OCI-LY3 (cell line): ENCODE measurements around the gene FRMD4A.

Experiments used
- EZH2phosphoT487 ChIP-seq: fragments of 200-600 bp; shearing (Covaris generic); IDR thresholded peaks from 2 replicates; pipeline ENCODE4 v1.6.1; 2018; ENCODE audit warnings: antibody characterized with exemption, mixed run types, low read depth
- TF ChIP-seq, protein P1 (sequence below): fragments of 200-600, 300-600 bp; sonication (generic); IDR thresholded peaks from 2 replicates; pipeline ENCODE4 v1.5.1; 2014; ENCODE audit warnings: antibody characterized with exemption, low read length, low read depth

DNA sequence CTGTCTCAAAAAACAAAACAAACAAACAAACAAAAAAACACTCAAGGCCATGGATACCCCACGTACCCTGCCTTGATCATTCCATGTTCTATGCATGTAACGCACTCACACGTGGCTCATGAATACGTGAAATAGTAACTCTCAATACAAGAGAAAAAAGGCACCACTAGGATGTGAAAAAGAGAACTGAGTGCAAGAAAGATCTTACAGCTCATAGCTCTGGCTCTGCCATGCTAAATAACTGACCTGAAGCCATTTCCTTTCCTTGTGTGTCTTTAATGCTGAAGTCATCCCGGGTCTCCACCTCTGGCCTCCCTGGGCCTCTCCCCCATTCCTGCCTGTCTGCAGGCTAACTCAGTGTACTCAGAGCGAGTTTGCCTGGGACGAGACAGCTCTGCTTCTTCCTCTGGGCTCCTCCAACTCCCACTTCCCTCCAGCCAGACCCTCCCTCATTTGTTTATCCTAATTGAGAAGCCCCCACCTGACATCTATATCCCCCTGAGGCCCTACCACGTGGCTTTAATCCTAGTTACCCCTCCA is 626.7 kb downstream of the FRMD4A start:
- TF ChIP-seq, protein P1, sequence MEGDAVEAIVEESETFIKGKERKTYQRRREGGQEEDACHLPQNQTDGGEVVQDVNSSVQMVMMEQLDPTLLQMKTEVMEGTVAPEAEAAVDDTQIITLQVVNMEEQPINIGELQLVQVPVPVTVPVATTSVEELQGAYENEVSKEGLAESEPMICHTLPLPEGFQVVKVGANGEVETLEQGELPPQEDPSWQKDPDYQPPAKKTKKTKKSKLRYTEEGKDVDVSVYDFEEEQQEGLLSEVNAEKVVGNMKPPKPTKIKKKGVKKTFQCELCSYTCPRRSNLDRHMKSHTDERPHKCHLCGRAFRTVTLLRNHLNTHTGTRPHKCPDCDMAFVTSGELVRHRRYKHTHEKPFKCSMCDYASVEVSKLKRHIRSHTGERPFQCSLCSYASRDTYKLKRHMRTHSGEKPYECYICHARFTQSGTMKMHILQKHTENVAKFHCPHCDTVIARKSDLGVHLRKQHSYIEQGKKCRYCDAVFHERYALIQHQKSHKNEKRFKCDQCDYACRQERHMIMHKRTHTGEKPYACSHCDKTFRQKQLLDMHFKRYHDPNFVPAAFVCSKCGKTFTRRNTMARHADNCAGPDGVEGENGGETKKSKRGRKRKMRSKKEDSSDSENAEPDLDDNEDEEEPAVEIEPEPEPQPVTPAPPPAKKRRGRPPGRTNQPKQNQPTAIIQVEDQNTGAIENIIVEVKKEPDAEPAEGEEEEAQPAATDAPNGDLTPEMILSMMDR = no peak
- no peak for TF ChIP-seq EZH2phosphoT487
